ENCODE data around the gene SFT2D2. TPM values are rescaled to one million over a fixed set of nuclear protein-coding genes. Genes with fewer than 3 reads are reported as not detected.

SFT2D2 gene
- polyA plus RNA-seq (2011; rRNA removed) (19.2 and 29.6 TPM in 2 replicates), polyA minus RNA-seq (2011; rRNA and poly(A)+ RNA removed) (56.6 and 66.4 TPM in 2 replicates)

GRCh38 chr1:168225476-168226190 lies at the start of gene SFT2D2:
Gene SFT2D2, plus strand, starts transcription at chr1:168226004. Its CDS starts 76 bp downstream, at chr1:168226080.
- ChIA-PET POLR2A (no interaction called here), CTCF (interaction anchor here (0.6 to 2.5 kb wide), 3 partner anchors 10 to 117 kb away, joined by 3 to 12 read pairs (median 3); no protein-coding TSS in a partner anchor)
- DNase-seq (ENCODE audit: low read depth), result no peak
- Histone ChIP-seq H3K4me3 (ENCODE audit: low read depth, low read length) (peak within 1 kb of the TSS; percentile 91), H3K36me3 (ENCODE audit: control insufficient read depth, insufficient read depth, low read length) (0 out of 2 replicates have a peak, but pooled peaks cover 3% of the 10 kb centered on the region), H3K27me3 (ENCODE audit: control insufficient read depth, insufficient read depth, low read length) (no peaks in the 10 kb centered on the region)
- no peak for TF ChIP-seq CTCF (IDR thresholded peaks at IDR 0.05; ENCODE audit: insufficient read depth, low read depth, low read length)

GRCh38 chr1:168178227-168178637 lies 47.6 kb upstream of the SFT2D2 start:
- CTCF ChIA-PET, result interaction anchor here (1.1 to 1.7 kb wide), 2 partner anchors 13 to 143 kb away, joined by 4 read pairs; no protein-coding TSS in a partner anchor
- DNase-seq (ENCODE audit: low read depth), result no peak
- Histone ChIP-seq H3K27me3 (ENCODE audit: control insufficient read depth, insufficient read depth, low read length) (no peaks in the 10 kb centered on the region), H3K36me3 (ENCODE audit: control insufficient read depth, insufficient read depth, low read length) (no peaks in the 10 kb centered on the region), H3K4me3 (ENCODE audit: low read depth, low read length) (peak overlapping the region; percentile 15)
- TF ChIP-seq CTCF (IDR thresholded peaks at IDR 0.05; ENCODE audit: insufficient read depth, low read depth, low read length), result no peak
- POLR2A ChIA-PET, result no interaction called here

- H3K36me3 ChIP-seq (ENCODE audit: control insufficient read depth, insufficient read depth, low read length), result no peaks in the 10 kb centered on the region
- peak; percentile 97 for DNase-seq (ENCODE audit: low read depth)
- ChIA-PET CTCF (interaction anchor here (0.7 to 1.7 kb wide), 3 partner anchors 12 to 143 kb away, joined by 3 to 4 read pairs (median 4); no protein-coding TSS in a partner anchor), POLR2A (no interaction called here)
- peak; percentile 79 for TF ChIP-seq CTCF (IDR thresholded peaks at IDR 0.05; ENCODE audit: insufficient read depth, low read depth, low read length)
- no peaks in the 10 kb centered on the region for H3K27me3 ChIP-seq (ENCODE audit: control insufficient read depth, insufficient read depth, low read length)
- H3K4me3 ChIP-seq (ENCODE audit: low read depth, low read length), result peak within 1 kb of the TSS; percentile 77
These were observed 47.0 kb upstream of the SFT2D2 start, which contains the start of gene TIPRL for GRCh38 chr1:168178638-168179437. Gene TIPRL, plus strand, starts transcription at chr1:168178962. Its CDS starts 116 bp downstream, at chr1:168179078.

- Histone ChIP-seq H3K36me3 (ENCODE audit: control insufficient read depth, insufficient read depth, low read length) (no peaks in the 10 kb centered on the region), H3K4me3 (ENCODE audit: low read depth, low read length) (peak overlapping the region; percentile 77), H3K27me3 (ENCODE audit: control insufficient read depth, insufficient read depth, low read length) (no peaks in the 10 kb centered on the region)
- POLR2A ChIA-PET, result no interaction called here
- no peak for DNase-seq (ENCODE audit: low read depth)
- TF ChIP-seq CTCF (IDR thresholded peaks at IDR 0.05; ENCODE audit: insufficient read depth, low read depth, low read length), result no peak
- CTCF ChIA-PET, result interaction anchor here (0.6 to 1.7 kb wide), 6 partner anchors 10 to 249 kb away, joined by 3 to 7 read pairs (median 4); no protein-coding TSS in a partner anchor
These were observed 46.2 kb upstream of the SFT2D2 start for GRCh38 chr1:168179438-168180147.

All from BJ (cell line).